Measurements from ENCODE around the gene CDHR4. TPM values are rescaled to one million over a fixed set of nuclear protein-coding genes. Genes with fewer than 3 reads are reported as not detected.
A peak's percentile ranks its signal among the peaks of the same experiment; 100 is the strongest.

The CDHR4 gene
- total and polyA plus RNA-seq, 2 of the 8 experiments (the other 6 are each of a cell fraction or from before 2014, with no cell fraction given): 0.50 to 0.60 TPM

DNA sequence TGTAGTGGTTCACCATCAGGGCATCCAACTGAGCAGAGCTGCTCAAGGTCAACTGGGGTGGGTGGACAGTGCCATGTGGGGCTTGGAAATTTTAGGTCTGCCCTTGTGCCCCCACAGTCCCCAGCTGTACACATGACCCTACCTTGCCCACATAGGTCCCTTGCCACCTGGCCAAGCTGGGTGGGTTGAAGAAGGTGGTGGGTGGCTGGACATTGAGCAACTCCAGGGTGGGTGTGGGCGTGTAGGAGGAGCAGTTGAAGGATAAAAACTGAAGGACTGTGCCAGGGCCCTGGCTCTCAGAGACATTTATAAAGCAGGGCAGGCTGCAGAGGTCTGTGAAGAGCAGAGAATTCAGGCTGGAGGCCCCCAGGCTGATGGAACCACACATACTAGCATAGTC is 568 bp downstream of the CDHR4 start:
- Histone ChIP-seq H3K56ac (replicated peaks; ENCODE audit: insufficient read length, low read depth, low read length) (no peak overlapping the region), H2BK5ac (ENCODE audit: low read depth, low read length) (no peak overlapping the region; the same call in 1 of the 2 replicates), H3K18ac (ENCODE audit: extremely low read depth, low read length) (no peak overlapping the region), H3K14ac (ENCODE audit: insufficient read length) (no peak overlapping the region), H3K79me1 (ENCODE audit: low read depth, low read length) (no peaks in the 10 kb centered on the region), H2AK5ac (ENCODE audit: low read depth, low read length) (no peak overlapping the region), H3K79me2 (ENCODE audit: control insufficient read depth in 1 of 2, insufficient read depth in 2 of 2, low read length in 2 of 2) (no peaks in the 10 kb centered on the region), H3K9me3 (ENCODE audit: insufficient read depth in 2 of 2, low read depth in 1 of 2, low read length in 1 of 2) (no peaks in the 10 kb centered on the region), H2BK15ac (ENCODE audit: low read length) (no peak overlapping the region), H4K20me1 (replicated peaks in 1 of 2; ENCODE audit: control insufficient read depth in 1 of 2, insufficient read depth in 2 of 2, low read length in 2 of 2) (no peaks in the 10 kb centered on the region), H3K4ac (replicated peaks; ENCODE audit: insufficient read length, low read depth, low read length) (no peak overlapping the region), H3K4me3 (ENCODE audit: extremely low read depth in 1 of 4, insufficient read depth in 2 of 4, low read depth in 3 of 4, low read length in 4 of 4) (no peak overlapping the region), H2BK12ac (ENCODE audit: low read depth, low read length) (peak overlapping the region; percentile 50; the same call in 1 of the 2 replicates), H3K9ac (replicated peaks in 1 of 4; ENCODE audit: extremely low read depth in 1 of 4, low read depth in 3 of 4, low read length in 3 of 4) (no peak overlapping the region), H3K27ac (ENCODE audit: low read depth, low read length) (no peak overlapping the region), H4K8ac (ENCODE audit: extremely low read depth, insufficient read depth, low read length) (0 out of 2 replicates have a peak overlapping the region, but pooled peaks have one; percentile 14), H3K4me2 (ENCODE audit: insufficient read depth in 1 of 2, low read depth in 2 of 2, low read length in 2 of 2) (no peak overlapping the region), H2BK20ac (ENCODE audit: low read length) (no peak overlapping the region), H3K23me2 (ENCODE audit: low read depth, low read length) (peaks cover 8% of the 10 kb centered on the region; the same call in 1 of the 2 replicates), H2AFZ (ENCODE audit: low read length) (no peak overlapping the region), H3K27me3 (replicated peaks in 1 of 4; ENCODE audit: control insufficient read depth in 3 of 4, extremely low read depth in 1 of 4, insufficient read depth in 3 of 4, low read length in 3 of 4) (peaks cover 0 to 12% (median 7%) of the 10 kb centered on the region in 4 experiments; a peak in 6 of 7 replicates), H4K5ac (ENCODE audit: insufficient read length, low read depth, low read length) (no peak overlapping the region), H3K4me1 (replicated peaks in 1 of 4; ENCODE audit: control insufficient read depth in 3 of 4, insufficient read depth in 4 of 4, low read length in 3 of 4) (peaks cover 0 to 7% (median 5%) of the 10 kb centered on the region in 4 experiments; a peak in 5 of 7 replicates), H3K36me3 (ENCODE audit: control insufficient read depth in 2 of 4, insufficient read depth in 4 of 4, low read length in 3 of 4) (no peaks in the 10 kb centered on the region), H2BK120ac (replicated peaks; ENCODE audit: low read depth, low read length) (no peak overlapping the region), H3K23ac (ENCODE audit: insufficient read length) (no peak overlapping the region), H4K91ac (replicated peaks; ENCODE audit: insufficient read length, low read length) (no peak overlapping the region)
- WGBS, 2 experiments (ENCODE audit: extremely low coverage in 1 of 2, insufficient coverage in 1 of 2, insufficient read length in 1 of 2, insufficient replicate concordance in 2 of 2, low coverage in 1 of 2, low lambda C conversion rate in 2 of 2, missing lambda C conversion rate in 1 of 2): 83% methylated on average over 1 of the region's 1 CpG; no CpG with 5 or more reads in 1 of the 2 experiments
- FAIRE-seq (no peak), DNase-seq (ENCODE audit: low read depth in 1 of 2, low spot score in 2 of 2) (no peak)
- ChIA-PET CTCF (ENCODE audit: partially characterized antibody) (interaction anchor here (1.3 to 17.0 kb wide), 6 partner anchors 10 to 107 kb away, joined by 3 to 266 read pairs (median 4); no protein-coding TSS in a partner anchor), POLR2A (ENCODE audit: partially characterized antibody) (no interaction called here)
- TF ChIP-seq EP300 (IDR thresholded peaks at IDR 0.05; ENCODE audit: borderline replicate concordance in 1 of 2, low read depth in 2 of 2, low read length in 2 of 2) (no peak), YY1 (IDR thresholded peaks at IDR 0.05; ENCODE audit: low read depth, low read length) (no peak), SRF (IDR thresholded peaks at IDR 0.05; ENCODE audit: low read depth, low read length) (no peak), BRCA1 (IDR thresholded peaks at IDR 0.05; ENCODE audit: low read depth, low read length) (no peak), POLR2A (IDR thresholded peaks at IDR 0.05; ENCODE audit: control extremely low read depth in 1 of 2, low read depth in 2 of 2, low read length in 2 of 2) (no peak), HDAC2 (IDR thresholded peaks at IDR 0.05; ENCODE audit: borderline replicate concordance in 1 of 2, low read depth in 2 of 2, low read length in 2 of 2) (no peak)
